Stimulated activated CD8-positive, alpha-beta memory T cell treated with anti-CD3 and anti-CD28 coated beads, Interleukin-12 subunit alpha, Interleukin-12 subunit beta, amount 100 ng/mL, for 24 hours (primary cell): ENCODE measurements around the gene MSRB3.
"Not testable (repeated sequence)": the region's sequence is repeated elsewhere in the genome, so short reads cannot be mapped to it uniquely, and the experiment has no call there.

Source experiments
- DNase-seq: peaks from one replicate; pipeline ENCODE4 v3.0.0-alpha.2; 2020; ENCODE audit errors: extremely low read depth

The MSRB3 gene

DNA sequence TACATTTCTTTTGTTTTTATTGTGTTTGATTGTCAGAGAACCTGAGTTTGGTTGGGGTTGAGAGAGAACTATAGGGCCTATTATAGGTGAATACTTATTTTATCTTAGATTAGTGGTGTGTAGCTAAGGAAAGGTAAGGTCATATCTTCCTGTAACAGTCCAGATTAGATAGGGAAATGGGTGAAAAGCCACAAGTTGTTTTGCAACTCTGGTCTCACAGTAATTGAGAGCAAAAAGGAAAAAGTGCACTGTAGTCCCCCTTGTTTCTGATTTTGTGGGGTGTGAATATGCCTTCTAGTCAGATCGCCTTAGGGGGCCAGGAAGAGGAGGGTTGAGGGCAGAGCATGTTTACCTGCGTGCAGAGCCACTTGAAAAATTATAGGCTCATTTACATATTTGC lies 8.9 kb downstream of the MSRB3 start:
- DNase-seq: no peak

DNA sequence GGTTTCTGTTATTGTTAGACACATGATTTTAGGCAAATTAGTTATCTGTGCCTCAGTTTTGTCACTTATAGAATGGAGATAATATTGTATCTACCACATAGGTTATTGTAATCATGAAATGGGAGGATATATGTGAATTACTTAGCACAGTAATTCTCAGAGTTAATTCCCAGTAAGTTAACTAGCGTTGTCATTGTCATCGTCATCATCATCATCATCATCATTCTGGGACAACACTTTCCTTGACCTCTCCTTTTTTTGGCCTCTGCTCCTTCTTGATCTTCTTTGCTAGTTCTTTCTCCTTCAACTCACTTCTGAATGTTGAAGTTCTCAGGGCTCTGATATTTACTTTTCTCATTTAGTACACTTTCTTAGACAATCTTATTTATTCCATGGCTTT lies 13.8 kb downstream of the MSRB3 start:
- no peak for DNase-seq

DNA sequence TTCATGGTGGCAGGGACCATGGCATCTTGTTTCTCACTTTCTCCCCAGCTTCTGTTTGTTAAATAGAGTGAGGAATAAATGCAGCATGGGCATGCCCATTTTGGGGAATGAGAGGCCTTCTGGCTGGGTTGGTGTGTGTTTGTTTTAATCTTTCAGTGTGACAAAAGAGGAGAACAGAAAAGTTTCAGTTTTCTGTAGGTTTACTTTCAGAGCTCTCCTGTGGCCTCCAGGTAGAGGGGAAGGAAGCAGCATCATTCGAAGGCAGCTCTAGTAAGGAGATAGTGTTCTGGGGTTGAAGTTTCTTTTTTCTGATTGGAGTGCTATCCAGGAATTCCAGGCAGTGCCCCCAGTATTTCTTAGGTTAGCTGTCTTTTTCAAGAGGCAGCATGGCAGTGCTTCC lies 15.3 kb downstream of the MSRB3 start:
- no peak for DNase-seq

DNA sequence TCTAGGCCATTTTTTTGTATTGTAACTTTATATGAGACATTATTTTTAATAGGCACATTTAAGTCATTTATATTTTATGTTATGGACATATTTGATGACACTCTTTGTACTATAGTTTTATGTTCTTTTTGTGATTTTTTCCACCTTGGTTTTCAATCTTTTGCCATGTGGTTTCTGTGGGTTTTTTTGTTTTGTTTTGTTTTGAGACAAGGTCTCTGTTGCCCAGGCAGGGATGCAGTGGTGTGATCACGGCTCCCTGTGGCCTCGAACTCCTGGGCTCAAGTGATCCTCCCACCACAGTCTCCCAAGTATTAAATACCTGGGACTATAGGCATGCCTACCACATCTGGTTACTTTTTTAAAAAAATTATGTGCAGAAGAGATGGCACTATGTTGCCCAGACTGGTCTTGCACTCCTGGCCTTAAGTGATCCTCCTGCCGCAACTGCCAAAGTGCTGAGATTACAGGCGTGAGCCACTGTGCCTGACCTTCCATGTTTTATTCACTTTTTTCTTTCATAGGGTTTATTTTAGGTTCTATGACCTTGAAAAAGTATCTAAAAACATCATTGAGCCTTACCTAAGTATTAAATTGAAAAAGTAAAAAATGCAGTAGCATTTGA lies 16.3 kb downstream of the MSRB3 start:
- no peak for DNase-seq

DNA sequence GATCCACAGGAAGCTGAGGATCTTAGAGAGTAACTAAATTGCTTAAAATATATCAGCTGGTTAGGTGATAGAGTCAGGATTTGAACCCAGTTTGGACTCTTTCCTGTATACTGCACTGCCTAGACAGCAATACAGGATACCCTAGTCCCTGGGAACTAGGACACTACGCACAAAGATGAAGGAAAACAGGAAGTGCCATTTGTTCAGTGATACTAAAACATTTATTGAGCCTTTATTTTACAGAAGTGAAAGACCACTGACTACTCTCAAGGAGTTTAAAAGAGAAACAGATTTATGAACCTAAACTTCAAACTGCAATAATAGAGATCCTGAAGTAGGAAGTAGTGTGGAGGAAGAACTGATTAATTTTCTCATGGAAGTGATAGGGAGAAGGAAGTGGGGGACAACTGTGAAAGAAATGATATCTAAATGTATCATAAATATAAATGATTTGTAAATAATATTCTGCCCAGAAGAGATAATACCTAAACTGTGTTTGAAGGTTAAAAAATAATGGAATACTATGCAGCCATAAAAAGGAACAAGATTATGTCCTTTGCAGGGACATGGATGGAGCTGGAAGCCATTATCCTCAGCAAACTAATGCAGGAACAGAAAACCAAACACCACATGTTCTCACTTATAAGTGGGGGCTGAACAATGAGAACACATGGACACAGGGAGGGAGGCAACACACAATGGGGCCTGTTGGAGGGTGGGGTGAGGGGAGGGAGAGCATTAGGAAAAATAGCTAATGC lies 18.2 kb downstream of the MSRB3 start:
- DNase-seq: no peak

DNA sequence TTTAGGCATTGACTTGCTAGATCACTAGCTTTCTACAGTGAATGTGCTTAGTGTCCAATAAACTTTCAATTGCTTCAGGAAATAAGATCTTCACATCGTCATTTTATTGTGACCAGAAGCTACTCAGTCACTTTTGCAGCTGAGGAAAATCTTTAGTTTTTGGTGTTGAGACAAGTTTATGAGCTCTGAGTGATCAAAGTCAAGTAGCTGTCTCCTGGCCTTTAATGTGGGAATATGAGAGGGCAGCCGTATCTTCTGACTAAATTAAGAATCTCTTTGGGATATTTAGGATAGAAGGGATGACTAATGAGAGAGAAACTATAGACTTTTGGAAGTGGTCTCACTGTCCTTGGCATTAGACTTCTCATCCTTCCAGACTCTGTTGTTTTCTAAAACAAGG lies 21.6 kb downstream of the MSRB3 start:
- DNase-seq: no peak

DNA sequence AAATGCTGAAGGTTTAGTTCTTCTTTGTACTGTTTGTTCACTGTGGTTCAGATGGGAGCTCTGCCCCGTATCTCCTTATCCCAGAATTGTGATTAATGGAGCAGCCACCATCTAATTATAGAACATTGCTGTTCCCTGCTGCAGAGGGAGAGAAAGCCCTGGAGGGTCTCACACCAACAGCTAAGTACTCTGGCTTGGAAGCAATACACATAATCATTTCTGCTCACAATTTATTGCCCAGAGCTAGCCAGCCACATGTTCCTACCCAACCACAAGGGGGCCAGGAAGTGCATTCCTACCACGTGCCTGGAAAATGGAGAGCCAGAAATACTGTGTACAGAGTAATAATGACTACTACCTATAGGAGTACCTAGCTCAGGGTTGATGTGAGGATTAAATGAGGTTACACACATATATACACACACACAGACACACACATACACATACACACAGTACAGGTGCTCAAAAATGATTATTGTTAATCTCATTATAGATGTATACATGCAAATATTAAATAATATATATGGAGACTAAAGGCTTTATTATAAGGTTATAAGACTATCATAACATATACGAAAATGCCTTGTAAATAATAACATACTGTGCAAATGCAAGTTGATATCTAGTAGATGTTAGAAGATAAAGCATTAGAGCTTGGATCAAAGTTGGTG lies 22.3 kb downstream of the MSRB3 start:
- DNase-seq: no peak

DNA sequence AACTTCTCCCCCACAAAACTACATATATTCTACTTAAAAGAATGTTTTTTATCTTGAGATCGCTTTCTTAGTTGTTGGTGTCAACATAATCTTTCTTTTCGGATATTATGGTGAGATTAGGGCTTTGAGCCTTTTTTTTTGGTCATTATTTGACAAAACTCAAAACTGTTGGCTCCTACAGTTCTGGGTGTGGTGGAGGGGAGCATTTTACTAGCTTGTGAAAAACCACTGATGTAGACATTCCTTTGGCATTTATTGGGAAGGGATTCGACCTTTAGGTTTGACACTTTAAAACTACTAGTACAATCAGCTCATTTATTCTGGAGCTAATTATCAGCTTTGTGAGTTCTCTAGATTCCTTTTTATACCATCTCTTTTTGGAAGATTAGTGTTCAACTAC lies 24.4 kb downstream of the MSRB3 start:
- DNase-seq: no peak

DNA sequence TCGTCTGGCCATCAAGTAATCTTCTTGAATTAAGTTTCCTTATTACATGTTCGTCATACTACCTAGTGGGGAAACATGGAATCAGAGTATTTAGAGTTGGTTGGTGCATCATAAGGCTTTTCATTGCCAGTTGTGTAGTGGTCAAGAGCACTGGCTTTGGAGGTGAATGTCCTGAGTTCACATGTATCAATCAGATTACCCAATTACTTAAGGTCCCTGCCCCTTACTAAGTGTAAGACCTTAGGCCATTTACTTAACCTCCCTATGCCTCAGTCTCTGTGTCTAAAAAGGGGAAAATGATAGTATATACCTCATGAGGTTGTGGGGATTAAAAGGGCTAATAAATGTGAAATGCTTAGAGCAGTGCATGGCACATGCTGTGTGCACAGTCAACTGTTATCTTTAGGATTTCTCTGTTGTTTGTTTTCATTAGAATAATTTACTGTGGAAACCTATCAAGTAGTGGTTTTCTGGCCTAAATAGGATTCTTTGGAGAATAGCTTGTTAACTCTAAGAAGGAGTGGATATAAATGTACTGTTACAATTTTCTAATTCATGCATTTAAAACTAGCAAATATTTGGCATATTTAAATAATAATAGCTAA lies 27.0 kb downstream of the MSRB3 start:
- no peak for DNase-seq

DNA sequence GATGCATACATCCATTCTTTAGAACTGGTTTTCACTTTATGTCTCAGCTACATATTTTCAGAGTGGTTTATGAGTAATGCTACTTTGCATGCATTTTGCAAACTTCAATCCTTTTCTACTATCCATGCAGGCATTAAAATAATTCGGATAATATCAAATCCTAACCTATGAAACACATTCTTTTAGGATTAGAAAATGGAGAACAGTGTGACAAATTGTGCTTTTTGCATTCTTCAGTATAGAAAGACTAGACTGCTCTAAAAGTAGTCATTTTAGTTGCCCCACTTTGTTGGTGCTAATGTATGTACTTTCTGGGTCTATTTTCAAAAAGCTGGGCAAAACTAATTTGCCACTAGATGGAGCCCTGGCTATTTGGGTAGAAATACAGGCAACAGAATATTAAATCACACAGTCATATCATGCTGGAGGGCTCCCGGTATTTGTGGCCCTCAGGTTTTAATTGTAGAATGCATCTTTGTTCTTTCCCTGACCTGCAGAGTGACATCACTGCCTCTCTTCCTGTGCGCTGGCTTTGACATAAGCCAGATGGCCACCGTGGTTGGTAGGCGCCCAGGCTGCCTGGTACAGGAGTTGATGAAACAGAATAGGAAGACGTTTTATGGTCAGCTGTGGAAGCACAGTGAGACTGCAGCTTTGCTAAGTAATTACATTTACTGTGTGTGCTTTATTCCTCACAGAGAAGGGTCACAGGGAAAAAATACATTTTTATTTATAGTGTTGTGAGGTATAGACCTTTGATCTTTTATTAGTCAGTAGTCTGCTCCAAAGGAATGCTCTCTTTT lies 28.1 kb downstream of the MSRB3 start:
- DNase-seq: no peak

DNA sequence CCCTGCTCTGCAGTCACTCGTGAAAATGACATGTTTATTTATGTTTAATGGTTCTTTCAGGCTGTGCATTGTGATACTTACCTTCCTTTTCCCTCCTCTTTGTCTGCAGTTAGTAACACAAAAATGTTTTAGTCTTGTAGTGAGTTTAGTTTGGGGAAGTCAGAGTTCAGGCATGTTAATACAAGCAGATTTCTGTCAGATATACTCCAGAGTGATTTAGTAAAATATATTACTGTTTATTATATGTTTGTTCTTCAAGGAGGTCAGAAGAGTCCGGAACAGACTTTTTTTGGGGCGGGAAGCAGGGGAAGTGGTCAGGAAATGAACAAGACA lies 28.7 kb downstream of the MSRB3 start:
- DNase-seq: no peak

DNA sequence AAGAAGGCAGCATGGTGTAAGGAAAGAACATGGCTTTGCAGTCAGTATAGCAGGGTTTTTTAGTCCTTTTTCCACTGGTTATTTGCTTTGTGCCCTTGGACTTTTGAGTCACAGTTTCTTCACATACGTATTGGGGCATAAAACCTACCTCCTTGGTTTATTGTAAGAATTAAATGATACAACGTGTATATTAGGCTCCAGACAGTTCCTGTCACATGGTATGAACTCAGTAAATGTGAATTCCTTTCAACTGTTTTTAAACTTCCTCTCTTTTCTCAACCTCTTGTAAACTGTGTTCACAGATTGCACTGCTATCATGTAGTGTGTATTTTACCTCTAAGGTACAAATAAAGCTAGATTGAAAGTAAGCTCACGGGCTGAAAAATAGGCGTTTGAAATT lies 29.5 kb downstream of the MSRB3 start:
- no peak for DNase-seq

DNA sequence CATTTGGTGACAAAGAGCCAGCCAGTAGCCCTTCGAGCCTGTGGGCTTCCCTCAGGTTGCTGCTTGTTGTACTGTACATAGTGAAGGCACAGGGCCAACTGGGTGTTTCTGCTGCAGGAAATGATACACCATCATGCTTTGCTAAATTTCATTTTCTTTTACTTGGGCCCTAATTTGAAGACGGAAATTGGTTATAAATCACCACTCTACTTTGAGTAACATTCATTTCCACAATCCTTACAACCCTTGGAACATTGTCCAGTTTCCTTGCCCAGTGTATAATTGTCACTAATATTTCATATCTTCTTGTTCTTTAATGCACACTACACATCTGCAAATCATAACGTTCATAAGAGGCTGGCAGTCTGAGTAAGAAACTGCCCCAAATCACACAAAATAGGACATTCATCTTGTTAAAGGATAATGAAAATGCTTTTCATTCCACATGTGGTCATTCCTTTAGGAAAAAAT lies 30.2 kb downstream of the MSRB3 start:
- DNase-seq: no peak

DNA sequence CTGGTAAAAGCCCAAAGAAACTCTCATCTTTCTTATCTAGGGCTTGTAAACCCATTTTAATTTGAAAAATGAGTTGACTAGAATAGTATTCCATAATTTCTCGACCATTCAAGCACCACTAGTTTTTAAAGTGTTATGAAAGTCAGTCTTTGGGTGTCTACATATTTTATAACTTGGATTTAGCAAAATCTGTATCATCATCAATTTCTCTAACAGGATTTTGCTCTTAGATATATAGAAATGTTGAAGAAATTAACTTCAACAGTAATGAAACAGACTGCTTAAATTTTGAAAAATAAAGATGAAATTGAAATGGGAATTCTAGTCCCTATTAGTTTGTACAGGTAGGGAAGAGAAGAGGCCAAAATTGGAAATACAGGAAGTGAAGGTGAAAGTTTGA lies 32.8 kb downstream of the MSRB3 start:
- no peak for DNase-seq

DNA sequence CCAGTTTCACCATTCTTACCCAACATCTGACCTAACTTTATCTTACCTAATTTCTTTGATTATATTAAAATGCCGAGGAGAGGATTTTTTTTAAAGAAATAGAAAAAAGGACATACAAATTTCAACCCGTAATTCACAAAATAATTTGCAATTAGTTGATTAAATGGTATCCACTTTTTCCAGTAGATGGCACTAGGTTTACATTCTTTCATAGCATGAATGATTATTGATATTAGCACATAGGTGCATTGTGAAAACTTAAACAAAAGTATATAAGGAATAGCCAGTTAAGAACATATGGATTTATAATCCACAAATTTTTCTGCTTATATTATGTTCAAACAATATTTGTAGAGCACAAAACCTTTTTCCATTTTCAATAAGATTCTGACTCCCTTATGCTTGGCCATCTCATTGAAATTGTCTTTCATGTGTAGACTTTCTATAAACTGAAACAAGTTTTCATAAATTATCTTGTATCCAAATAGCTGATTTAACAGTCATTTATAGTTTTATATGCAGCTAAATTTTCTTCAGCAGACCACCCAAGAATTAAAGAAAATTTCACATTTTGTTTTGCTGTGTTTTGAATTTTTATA lies 35.3 kb downstream of the MSRB3 start:
- no peak for DNase-seq

DNA sequence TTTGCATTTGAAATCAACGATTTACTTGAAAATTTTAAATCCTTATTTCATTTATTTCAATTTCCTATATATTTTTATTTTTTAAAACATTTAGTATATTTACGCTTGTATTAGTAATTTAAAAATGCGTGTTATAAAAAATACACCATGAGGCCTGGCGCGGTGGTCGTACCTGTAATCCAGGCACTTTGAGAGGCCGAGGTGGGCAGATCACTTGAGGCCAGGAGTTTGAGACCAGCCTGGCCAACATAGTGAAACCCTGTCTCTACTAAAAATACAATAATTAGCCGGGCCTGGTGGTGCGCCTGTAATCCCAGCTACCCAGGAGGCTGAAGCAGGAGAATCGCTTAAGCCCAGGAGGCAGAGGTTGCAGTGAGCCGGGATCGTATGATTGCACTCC lies 36.8 kb downstream of the MSRB3 start:
- not testable (repeated sequence) for DNase-seq

DNA sequence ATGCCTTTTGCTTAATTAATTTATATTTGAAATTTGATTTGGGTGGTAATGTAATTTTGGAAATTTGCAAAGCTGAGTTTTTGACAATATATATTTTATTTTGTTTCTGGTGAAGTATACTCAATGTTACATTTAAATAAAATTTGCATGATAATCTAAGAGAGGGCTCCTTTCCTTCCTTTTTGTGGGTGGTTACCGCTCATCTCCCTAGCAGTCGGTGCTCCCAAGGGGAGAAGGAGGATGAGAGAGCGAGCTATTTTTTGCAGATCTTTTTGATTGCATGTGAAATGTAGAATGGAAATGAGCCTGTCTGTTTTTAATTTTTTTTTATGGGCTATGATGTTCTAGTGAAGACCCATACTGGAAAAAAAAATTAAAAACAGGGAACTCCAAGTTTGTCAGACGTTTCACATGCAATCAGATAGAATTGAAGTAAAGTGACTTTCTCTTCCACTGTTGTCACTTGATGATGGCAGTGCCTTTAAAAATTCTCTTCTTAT lies 39.8 kb downstream of the MSRB3 start:
- DNase-seq: no peak

DNA sequence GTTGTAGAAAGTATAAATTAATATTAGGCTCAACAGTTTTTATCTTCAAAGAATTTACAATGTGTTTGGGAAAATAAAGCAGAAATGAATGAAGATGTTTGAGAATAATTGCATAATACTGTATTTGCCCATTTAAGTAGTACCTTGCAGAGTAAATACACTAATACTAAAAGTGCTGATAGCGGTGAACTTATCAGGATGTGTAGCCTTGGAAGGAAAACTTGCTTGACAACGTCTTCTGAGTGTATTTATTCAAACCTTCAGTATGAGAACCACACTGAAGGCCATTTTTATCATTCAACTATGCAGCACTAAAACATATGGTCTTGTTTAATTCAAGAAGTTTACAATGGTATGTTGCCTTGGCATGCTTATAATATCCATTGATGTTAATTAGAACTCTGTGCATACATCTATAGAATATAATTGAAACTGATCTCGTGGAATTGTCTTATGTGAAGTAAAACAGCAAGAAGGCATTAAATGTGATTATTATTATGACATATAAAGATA lies 41.3 kb downstream of the MSRB3 start:
- no peak for DNase-seq

DNA sequence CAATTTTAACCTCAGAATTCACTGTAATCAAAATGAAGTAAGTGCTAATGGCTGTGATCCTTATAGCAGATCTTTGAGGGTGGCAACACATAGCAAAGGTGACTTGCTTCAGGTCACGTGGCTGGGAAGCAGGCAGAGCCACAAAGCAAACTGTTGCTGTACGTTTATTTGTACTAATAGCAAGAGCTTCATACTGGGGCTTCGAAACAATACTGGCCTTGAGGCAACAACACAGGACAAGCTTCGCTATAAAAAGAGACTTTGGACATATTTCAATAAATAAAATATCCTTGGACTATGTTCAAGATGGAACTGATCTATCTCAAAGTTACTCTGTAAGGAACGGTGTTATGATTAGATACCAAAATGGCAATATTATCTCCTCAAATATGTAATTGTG lies 44.6 kb downstream of the MSRB3 start:
- no peak for DNase-seq

DNA sequence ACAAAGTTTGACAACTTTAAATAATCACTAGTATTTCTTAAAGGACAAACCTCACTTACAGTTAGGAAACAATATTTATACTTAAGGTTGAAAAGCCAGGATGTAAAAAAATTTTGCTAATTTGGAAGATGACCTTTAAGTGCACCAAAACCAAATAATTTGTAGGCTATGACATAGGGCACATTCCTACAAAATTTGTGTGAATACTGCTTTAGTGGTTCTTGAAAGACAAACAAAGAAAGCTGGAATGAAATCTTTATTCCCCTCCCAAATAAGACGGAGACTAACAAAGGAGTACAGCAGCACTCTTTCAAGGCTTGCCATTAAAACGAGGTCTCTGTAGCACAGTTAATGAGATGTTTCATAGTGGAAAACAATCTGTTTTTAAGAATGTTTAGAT lies 45.6 kb downstream of the MSRB3 start:
- DNase-seq: no peak

DNA sequence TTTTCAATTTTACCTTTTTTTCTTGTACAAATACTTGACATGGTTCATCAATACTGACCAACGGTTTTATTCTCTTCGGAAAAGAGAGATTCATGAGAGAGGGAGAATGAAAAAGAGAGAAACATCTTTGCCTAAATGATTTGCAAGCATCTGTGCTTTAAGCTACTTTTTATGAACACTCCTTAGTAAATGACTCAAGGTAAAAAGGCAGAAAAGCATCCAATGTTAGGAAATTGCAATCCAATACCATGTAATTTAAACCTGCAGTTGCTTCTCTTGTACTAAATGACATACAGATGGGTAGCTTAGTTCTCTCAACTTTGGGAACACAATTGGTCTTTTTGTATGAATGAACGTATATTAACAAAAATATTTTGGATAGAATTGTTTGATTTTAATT lies 46.1 kb downstream of the MSRB3 start:
- DNase-seq: no peak
